GOT3 (cell line): ENCODE results near the gene PSTPIP1.

Experiments used
- DNase-seq: peaks from one replicate; lab custom pipeline; 2025; ENCODE audit warnings: mixed read lengths; lab: John Stamatoyannopoulos, UW

The PSTPIP1 gene

DNA sequence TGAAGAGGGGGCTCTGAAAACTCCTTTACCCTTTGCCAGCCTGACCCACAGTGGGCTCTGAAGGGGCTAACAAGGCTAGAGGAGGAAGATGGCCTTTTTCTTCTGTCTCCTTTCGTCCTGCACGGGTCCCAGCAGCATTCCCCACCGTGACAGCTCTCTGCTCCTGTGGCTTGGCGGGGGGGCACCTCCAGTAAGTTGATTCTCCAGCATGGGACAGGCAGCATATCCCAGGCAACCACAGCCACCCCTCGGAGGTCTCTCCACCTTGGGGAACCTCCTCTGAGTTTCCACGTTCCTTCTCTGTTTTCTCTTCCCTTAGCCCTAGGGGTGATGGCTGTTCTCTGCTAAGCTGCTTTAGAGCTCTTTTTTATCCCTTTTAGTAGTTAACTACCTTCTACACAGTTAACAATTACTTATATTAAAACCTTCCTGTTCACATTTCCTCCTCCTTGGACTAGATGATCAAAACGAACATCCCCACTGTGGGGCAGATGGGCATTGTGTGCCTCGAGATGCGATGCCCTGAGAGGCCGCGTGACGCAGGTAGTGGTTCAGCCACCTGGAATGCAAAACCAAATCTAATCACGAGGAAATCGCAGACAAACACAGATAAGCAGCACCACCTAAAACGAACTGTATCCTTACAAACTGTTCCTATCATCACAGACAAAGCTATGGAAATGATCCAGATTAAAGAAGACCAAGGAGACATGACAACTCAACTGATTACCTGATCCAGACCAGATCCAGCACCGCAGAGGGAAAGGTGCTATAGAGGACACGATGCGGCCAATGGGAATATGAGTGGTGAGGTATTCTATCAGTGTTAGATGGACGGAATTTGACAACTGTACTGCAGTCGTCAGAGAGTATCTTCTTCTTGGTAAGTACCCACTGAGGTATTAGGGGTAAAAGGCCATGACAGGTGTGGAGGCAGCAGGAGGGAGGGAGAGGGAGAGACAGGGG, 48.3 kb downstream of the PSTPIP1 start:
- DNase-seq, result no peak

- DNase-seq, result no peak
Observed at GRCh38 chr15:77044228-77045042, 49.5 kb downstream of the PSTPIP1 start.

DNA sequence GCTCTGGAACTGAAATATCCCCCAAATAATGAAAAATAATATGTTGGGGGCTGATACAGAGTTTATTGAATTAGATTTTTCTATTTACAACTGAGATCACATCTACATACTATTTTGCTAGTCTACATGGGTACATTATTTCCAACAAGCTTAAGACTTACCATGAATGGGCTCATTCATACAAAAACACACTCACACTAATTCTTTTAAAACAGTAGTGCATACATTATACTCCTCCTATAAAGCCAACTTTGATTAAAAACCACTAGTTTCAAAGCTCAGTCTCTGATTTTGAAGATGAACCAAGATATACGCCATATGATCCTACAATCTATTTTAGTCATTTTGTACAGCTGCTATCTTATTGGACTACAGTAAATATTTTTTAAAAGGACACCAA, 51.1 kb downstream of the PSTPIP1 start:
- no peak for DNase-seq

GRCh38 chr15:77046704-77047412, 51.9 kb downstream of the PSTPIP1 start:
- no peak for DNase-seq

DNA sequence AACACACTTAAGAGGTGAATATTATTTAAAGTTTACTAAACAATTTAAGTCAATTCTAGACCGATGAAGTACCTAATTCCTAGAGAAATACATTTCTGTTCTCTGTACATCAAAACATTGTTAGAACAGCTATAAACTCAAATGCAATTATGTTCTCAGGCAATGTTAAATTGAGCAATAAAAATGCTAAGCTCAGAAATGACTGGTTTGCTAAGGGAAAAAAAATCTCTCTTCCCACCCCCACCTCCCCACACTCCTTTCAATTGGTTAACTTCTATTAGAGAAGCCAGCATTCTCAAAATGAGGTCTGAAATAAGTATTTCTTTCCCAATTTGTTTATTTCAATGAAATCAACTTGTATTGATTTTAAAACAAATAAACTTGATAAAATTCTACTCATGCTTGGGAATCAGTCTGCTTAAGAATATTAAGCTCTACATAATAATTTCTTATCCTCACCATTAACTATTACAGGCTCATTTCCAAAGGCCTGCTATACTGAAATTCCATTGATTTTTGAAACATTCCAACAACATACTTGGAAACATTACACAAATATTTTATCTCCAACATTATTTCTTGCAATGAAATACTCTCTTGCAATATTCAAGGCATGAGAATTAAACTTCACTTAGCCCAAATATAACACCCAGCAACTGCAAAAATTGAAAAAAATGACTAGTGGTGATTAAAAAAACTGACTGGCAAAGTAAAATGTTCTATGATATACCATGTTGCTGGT, 53.4 kb downstream of the PSTPIP1 start:
- no peak for DNase-seq

GRCh38 chr15:77052556-77052955, 57.6 kb downstream of the PSTPIP1 start:
- DNase-seq, result no peak

DNA sequence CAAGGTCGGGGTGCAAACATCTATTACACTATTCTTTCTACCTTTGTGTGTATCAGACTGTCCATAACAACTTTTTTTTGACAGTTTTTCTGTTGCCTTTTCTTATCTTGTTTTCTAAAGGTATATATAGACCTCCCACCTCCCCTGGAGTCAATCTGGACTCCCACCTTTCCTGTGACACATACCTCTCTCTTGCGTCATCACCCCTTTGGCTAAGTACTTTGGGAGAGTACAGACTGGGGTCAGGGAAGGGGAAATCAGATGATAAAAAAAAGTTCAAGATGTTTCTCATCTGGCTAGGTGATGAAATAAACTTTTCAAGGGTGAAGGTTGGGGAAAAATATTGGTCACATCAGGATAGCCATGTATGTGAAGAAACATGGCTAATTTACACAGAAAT, 58.8 kb downstream of the PSTPIP1 start:
- DNase-seq, result no peak

DNA sequence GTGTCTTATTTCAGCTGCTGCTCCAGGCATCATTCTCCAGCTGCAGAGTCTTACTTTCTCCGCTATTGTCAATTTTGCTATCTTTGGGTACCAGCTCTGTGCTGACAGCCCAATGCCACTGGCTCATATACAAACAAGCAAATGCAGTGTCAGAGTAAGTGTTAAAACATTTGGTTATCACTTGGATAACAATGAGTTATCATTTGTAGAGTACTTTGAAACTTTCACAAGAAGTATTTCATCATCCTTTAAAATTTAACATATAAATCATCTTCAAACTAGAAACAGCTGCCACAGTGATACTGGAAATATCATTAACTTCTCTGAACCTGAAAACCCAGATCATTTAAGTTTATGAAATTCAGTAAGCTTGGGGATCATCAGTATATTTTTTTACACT, 62.1 kb downstream of the PSTPIP1 start:
- no peak for DNase-seq

DNA sequence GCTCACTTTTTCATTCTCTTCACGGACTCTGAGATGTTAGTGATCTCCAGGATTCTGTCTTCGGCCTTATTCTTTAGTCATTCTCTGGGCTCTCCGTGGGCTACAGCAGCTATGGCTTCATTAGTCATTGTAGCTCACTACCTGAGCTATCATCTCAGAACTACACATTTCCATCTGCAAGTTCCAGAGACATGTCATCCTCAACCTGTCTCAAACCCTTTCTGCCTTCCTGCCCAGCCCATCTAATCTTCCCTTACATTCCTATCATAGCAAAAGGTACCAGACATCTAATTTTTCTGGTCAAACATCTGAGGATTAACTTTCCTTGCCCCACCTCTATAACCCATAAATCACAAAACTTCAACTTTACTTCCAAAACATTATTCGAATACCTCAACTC, 62.8 kb downstream of the PSTPIP1 start:
- no peak for DNase-seq

DNA sequence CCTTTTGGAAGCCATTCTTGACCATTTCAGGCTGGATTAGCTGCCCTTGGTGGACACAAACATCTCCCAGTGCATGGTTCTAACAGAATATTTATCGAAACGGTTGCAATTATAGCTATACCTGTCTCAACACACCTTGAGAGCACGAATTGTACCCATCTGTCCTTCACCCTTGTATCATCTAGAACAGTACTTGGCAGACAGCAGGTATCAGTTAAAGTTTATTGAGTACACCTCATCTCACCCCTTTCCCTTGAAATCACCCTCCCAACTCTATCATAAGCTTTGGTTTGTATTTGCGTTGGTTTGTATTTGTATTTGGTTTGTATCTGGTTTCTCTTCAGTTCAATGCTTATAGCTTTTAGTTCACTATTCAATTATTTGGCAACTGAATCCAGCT, 63.5 kb downstream of the PSTPIP1 start:
- no peak for DNase-seq

DNA sequence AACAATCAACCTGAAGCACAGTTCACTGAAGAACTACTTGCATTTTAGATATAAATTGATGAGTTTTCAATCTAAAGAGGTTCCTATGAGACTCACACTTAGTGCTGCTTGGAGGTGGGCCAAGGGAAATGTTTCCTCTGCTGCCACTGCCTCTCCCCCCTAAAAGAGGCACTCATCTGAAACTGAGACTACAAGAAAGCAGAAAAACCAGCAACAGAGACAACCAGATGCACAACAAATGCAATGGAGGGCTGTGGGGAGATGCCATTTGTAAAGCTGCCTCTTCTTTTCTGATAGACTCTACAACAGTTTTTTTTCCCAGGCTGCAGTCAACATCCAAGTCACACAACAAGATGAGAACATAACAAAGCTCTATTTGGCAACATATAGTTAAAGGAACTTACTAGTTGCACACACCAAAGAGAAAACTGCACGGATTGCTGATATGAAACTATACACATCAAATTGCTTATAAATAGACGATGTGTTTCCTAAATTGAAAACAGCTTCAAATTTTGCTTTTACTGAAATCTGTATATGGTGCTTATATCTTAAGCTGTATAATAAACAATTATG, 64.9 kb downstream of the PSTPIP1 start:
- no peak for DNase-seq

DNA sequence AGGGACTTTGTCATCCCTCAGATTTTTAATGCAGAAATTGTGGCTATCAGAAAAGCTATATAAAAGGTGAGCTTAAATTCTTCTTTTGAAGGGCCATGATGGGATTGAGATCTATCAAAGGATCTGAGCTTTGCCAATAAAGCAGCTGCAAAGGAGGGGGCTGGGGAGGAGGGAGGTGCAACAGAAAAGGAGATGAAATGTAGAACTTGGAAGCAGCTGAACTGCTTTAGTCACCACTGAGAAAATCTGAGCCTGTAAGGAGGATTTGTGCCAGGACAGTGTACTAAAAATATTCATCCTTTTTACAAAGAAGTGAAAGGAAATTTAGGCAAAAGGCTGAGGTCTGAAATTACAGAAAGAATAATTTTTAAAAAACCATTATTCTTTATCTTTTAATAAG, 65.6 kb downstream of the PSTPIP1 start:
- DNase-seq, result no peak

DNA sequence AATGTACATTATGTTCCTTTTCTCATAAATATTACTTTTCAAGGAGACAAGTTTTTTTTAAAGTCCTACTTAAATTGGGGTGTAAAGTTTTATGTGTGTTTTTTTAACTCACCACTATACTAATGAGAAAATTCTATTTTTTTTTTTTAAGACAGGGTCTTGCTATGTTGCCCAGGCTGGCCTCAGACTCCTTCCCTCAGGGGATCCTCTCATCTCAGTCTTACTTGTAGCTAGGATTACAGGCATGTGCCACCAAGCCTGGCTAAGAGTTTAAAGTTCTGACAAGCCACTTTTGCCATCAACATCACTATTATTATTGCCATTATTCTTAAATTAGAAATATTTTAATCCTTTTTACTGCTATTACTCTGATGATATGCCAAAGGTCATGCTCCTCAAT, 68.3 kb downstream of the PSTPIP1 start:
- no peak for DNase-seq

DNA sequence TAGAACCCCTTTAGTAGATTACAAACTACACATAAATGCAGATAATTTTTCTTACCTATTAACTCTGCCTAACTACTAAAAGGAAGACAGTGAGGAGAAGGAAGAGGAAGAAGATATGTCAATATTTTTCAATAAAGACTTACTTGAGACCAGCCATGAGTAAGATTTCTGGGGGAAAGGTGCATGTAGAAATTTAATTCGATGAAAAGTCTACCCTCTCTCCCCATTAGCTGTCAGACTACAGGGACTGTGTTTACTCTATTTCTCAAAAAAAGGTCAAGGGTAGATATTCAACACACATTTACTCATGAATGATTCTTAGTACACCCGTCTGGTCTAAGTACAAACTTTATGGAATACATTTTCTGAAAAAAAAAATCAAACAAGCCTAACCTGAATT, 69.1 kb downstream of the PSTPIP1 start:
- no peak for DNase-seq

DNA sequence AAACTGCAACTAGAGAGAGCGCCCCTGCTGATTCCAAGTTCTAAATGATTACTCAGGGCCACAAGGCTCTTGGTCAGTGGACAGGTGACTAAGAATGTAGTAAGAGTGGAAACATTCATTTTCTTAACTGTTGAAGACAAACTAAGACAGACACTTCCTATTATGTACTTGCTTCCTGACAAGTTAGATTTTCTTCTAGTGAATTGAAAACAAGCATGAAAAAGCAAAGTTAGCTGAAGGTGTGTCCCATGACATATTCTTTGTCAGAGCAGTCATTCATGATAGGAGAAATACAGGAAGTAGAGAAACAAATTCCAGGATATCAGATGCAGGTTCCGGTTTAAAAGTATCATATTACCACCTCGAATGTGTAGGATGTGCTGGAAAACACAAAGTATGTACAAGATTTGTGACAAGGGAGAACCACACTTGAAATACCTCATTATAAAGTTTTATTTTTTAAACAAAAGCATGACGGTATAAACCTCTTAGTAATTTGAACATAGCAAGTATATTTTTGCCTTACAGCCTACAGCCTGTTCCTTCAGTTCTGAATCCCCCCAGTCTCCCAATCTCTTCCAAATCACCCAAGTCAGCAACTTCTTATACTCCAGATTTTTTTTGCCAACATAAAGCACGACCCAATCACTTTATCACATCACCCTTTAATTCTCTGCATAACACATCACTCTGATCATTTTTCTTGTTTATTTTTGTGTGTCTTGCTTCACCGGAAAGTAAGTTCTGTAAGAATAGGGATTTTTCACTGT, 69.8 kb downstream of the PSTPIP1 start:
- DNase-seq, result no peak

DNA sequence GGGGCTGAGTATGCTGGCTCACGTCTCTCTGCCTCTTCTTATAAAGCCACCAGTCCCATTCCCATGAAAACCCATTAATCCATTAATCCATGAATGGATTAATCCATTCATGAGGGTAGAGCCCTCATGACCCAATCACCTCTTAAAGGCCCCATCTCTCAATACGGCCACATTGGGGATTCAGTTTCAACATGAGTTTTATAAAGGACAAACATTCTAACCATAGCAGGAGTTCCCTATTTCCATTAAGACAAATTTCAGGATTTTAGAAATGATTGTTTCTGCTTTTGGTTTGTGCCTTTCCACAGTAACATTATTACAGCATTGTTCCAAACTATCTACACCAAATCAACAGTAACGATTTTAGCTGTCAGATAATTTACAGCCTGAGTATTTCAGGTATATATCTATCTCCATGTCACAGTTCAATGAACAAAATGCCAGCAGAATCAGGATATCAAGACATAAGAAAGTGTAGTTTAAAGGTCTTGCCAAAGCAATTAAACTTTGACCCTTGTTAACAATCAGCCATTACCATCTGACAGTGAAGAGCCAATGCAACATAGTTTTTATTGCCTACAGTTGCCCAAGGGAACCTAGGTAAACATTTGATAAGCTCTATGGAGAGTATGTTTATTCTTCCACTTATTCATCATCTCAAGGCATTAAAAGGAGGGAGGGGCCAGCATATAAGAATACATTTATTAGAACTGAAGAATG, 72.2 kb downstream of the PSTPIP1 start:
- DNase-seq, result no peak

DNA sequence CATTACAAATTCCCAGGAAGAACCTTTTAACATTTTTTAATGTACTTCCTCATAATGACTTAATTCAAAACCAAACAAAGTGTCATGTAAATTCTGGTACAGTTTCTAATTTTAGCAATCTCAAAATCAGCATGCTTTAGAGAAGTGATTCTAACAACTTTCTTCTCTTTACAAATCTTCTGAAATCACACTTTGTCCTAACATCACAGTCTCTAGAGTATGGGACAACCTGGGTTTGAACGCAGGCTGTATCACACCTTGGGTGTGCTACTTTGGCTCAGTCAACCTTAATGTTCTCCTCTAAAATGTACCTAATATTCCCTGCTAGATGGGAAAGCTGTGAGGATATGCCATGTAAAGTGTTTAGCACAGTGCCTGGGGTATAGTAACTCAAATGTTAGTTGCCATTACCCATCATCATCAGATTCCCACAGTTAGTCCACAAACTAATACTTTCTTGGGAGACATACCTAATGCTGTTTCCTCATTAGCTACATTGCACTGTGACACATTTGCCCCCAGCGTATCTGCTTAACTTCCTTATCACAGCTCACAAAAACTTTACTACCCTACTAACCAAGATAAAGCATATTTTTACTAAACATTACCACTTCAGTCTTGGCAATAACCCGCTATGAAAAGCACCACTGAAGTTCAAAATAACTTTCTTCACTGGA, 72.9 kb downstream of the PSTPIP1 start:
- DNase-seq, result no peak

- DNase-seq, result no peak
Observed at GRCh38 chr15:77068633-77069032, 73.7 kb downstream of the PSTPIP1 start.

- DNase-seq, result no peak
Observed at GRCh38 chr15:77069521-77070121, 74.7 kb downstream of the PSTPIP1 start.
